Prostate gland (tissue), 2 donors: ENCODE results near the gene MPDU1. TPM values are rescaled to one million over a fixed set of nuclear protein-coding genes. Genes with fewer than 3 reads are reported as not detected.

Source experiments
- DNase-seq: peaks from one replicate; pipeline ENCODE4 v3.0.0-alpha.2; 2019; ENCODE audit warnings: low spot score
- H3K27ac ChIP-seq, 2 donors: fragments of 200-600 bp; sonication (generic); 2 replicates each; pipeline ENCODE4 v1.5.1; 2017 to 2019
- H3K27me3 ChIP-seq: fragments of 200-600 bp; sonication (generic); replicated peaks from 2 replicates; pipeline ENCODE4 v1.5.1; 2019; ENCODE audit not compliant: insufficient read depth
- H3K36me3 ChIP-seq, 2 donors: fragments of 200-600 bp; sonication (generic); 1 replicate in 1 of 2; 2 replicates in 1 of 2; pipeline versions ENCODE4 v1.5.1 to v1.8.1; 2017 to 2019
- H3K4me1 ChIP-seq: fragments of 200-600 bp; sonication (generic); replicated peaks from 2 replicates; pipeline ENCODE4 v1.5.1; 2019
- H3K4me3 ChIP-seq, 2 donors: fragments of 200-600 bp; sonication (generic); 2 replicates each; pipeline ENCODE4 v1.5.1; 2017 to 2019
- H3K9me3 ChIP-seq: fragments of 200-600 bp; sonication (generic); 2 replicates; pipeline ENCODE4 v1.5.1; 2017
- CTCF ChIP-seq, 4 experiments: fragments of 200-600 bp in 2 of 4; fragments of 450-650 bp in 2 of 4; sonication (generic) in 2 of 4; IDR thresholded peaks; 1 replicate in 3 of 4; 2 replicates in 1 of 4; pipeline ENCODE4 v1.5.1; 2016 to 2019; ENCODE audit warnings: antibody characterized with exemption in 4 of 4, mild to moderate bottlenecking in 2 of 4, moderate library complexity in 2 of 4
- POLR2A ChIP-seq: fragments of 450-650 bp; IDR thresholded peaks from one replicate; pipeline ENCODE4 v1.6.1; 2016; ENCODE audit warnings: antibody characterized with exemption, mild to moderate bottlenecking
- POLR2AphosphoS5 ChIP-seq: sonication (generic); formaldehyde crosslinking; IDR thresholded peaks from one replicate; pipeline ENCODE4 v1.6.1; 2017; ENCODE audit warnings: antibody characterized with exemption
- whole genome bisulfite sequencing: methylation state at CpG from one replicate; pipeline ENCODE4 v1.1.5; 2018; 5-methylcytosine and 5-hydroxymethylcytosine counted together
- intact Hi-C: fragments of 100-400 bp; cut with DNase I; formaldehyde crosslinking; loops from one replicate; pipeline ENCODE4 v1.14.2; 2022
- total RNA-seq, 2 donors: library from RNA; depleted of rRNA; stranded (reverse); fragments of >200 nt; gene quantifications; one replicate each; pipeline ENCODE4 v1.1.0, GENCODE V29; 2016

Gene MPDU1
- total RNA-seq, 2 donors from 2014 or later: 101 to 239 TPM

GRCh38 chr17:7544911-7545310 lies 38.7 kb upstream of the MPDU1 start:
- DNase-seq: no peak
- no peaks in the 10 kb centered on the region for H3K9me3 ChIP-seq
- no peak overlapping the region for H3K27ac ChIP-seq
- no peak for TF ChIP-seq POLR2AphosphoS5
- no peak for TF ChIP-seq CTCF (IDR thresholded peaks at IDR 0.05)
- no peak for TF ChIP-seq POLR2A
- H3K36me3 ChIP-seq: no peaks in the 10 kb centered on the region
- no peaks in the 10 kb centered on the region for H3K4me1 ChIP-seq
- intact Hi-C loops: no loop called here
- 68% methylated on average over 6 of the region's 6 CpGs for WGBS
- no peak overlapping the region for H3K4me3 ChIP-seq
- H3K27me3 ChIP-seq: no peaks in the 10 kb centered on the region

GRCh38 chr17:7548585-7549400 lies 34.9 kb upstream of the MPDU1 start, which contains the start of gene TNFSF12:
Gene TNFSF12 (plus strand): TSS chr17:7549058. CDS start chr17:7549154, 96 bp downstream.
- Histone ChIP-seq H3K27ac (peak within 1 kb of the TSS; percentile 79 to 91), H3K4me3 (peak within 1 kb of the TSS; percentile 55 to 64), H3K9me3 (no peaks in the 10 kb centered on the region), H3K36me3 (no peaks in the 10 kb centered on the region), H3K4me1 (no peaks in the 10 kb centered on the region), H3K27me3 (no peaks in the 10 kb centered on the region)
- no peak for TF ChIP-seq POLR2AphosphoS5
- TF ChIP-seq CTCF (IDR thresholded peaks at IDR 0.05): peak; percentile 12 to 33 (median 22)
- peak; percentile 41 for TF ChIP-seq POLR2A
- peak; percentile 59 for DNase-seq
- under 1% methylated on average over 23 of the region's 65 CpGs for WGBS
- intact Hi-C loops: no loop called here

- no peak for DNase-seq
- no peaks in the 10 kb centered on the region for H3K4me1 ChIP-seq
- 27% methylated on average over 20 of the region's 20 CpGs for WGBS
- H3K9me3 ChIP-seq: no peaks in the 10 kb centered on the region
- H3K27ac ChIP-seq: peak overlapping the region; percentile 79 to 91
- TF ChIP-seq POLR2A (no peak), POLR2AphosphoS5 (no peak), CTCF (IDR thresholded peaks at IDR 0.05) (peak in 2 of 4 experiments; percentile 1 to 4)
- intact Hi-C loops: no loop called here
- peak overlapping the region; percentile 55 to 64 for H3K4me3 ChIP-seq
- H3K36me3 ChIP-seq: no peaks in the 10 kb centered on the region
- no peaks in the 10 kb centered on the region for H3K27me3 ChIP-seq
Measured at GRCh38 chr17:7549401-7550055, 34.1 kb upstream of the MPDU1 start.

GRCh38 chr17:7550344-7550743 lies 33.3 kb upstream of the MPDU1 start:
- TF ChIP-seq CTCF (IDR thresholded peaks at IDR 0.05) (no peak), POLR2A (no peak), POLR2AphosphoS5 (no peak)
- Histone ChIP-seq H3K27ac (peak overlapping the region in 1 of 2 donors; percentile 91), H3K9me3 (no peaks in the 10 kb centered on the region), H3K36me3 (no peaks in the 10 kb centered on the region), H3K27me3 (no peaks in the 10 kb centered on the region), H3K4me3 (no peak overlapping the region), H3K4me1 (no peaks in the 10 kb centered on the region)
- no peak for DNase-seq
- intact Hi-C loops: no loop called here
- 62% methylated on average over 6 of the region's 6 CpGs for WGBS
